Glomerular endothelial cell (primary cell): Measurements from ENCODE around the gene COL3A1. TPM values are rescaled to one million over a fixed set of nuclear protein-coding genes. Genes with fewer than 3 reads are reported as not detected.

Experiments used
- DNase-seq: peaks from one replicate; pipeline ENCODE4 v3.0.0-alpha.2; 2011; ENCODE audit warnings: low read depth, low spot score; ENCODE audit errors: extremely low read depth
- total RNA-seq: library from RNA; depleted of rRNA; stranded (reverse); fragments of >200 nt; gene quantifications from 2 replicates; pipeline ENCODE4 v1.2.3, GENCODE V29; 2015

The COL3A1 gene
- total RNA-seq, 1 donor from 2014 or later, result 54.2 TPM

DNA sequence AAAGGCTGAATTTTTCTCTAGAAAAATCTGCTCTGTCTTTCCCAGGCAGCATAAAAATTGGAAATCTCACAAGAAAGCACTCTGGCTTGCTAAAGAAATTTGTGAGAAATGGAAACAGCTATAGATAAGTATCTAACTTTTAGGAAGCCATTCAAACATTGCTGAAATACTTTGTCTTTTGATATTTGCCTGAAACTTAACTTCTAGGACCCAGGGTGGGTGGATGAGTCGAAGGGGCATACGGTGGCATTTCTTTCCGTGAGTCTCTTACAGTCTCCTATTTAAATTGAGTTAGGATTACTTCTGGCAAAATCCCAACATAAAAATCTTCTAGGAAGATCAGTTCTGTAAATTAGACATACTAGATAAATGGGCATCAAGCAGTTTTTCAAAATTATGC lies 532 bp upstream of the COL3A1 start:
- DNase-seq, result no peak

GRCh38 chr2:188975497-188976102 lies 1.4 kb downstream of the COL3A1 start:
- no peak for DNase-seq

GRCh38 chr2:188976545-188977268 lies 2.5 kb downstream of the COL3A1 start:
- no peak for DNase-seq

GRCh38 chr2:188977317-188977716 lies 3.1 kb downstream of the COL3A1 start:
- DNase-seq, result no peak

- DNase-seq, result no peak
Observed at GRCh38 chr2:188978291-188979081, 4.3 kb downstream of the COL3A1 start.

DNA sequence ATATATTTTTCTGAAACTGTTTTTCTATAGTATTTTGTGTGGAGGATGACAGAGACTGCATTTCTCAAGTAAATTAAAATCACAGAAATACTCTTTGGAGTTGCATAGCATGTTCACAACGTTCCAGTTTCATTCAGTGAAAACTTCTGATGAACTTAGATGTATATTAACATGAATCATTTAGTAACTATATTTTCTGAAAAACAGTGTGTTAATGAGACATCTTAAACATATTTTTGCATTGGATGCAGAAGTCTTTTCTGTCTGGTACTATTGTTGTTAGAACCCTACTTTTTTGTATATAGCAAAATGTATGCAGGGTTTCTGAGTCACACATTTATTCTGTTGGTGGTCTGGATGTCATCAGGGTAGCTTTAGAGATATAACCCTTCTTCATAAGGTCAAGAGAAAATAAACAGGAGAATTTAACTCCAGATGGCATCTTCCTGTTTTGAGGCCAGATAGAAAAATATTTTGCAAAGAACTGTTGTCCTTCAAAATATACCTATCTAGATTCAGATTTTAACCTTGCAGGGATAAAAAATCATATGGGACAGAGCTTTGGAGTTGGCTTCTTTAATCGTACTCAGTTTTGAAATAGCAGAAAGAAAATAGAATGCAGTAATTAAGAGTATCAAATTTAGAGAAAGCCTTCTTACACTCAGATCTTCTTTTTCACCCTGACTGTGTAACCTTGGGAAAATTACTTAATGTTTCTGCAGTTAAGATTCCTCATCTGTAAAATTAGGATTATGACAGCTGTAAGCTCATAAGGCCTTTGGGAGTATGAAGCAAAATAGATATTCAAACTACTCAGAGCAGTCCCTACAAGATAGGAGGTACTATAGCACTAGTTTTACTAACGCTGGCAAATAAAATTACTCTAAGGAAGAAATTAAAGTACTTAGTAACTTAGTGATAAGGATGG lies 5.3 kb downstream of the COL3A1 start:
- DNase-seq, result no peak

DNA sequence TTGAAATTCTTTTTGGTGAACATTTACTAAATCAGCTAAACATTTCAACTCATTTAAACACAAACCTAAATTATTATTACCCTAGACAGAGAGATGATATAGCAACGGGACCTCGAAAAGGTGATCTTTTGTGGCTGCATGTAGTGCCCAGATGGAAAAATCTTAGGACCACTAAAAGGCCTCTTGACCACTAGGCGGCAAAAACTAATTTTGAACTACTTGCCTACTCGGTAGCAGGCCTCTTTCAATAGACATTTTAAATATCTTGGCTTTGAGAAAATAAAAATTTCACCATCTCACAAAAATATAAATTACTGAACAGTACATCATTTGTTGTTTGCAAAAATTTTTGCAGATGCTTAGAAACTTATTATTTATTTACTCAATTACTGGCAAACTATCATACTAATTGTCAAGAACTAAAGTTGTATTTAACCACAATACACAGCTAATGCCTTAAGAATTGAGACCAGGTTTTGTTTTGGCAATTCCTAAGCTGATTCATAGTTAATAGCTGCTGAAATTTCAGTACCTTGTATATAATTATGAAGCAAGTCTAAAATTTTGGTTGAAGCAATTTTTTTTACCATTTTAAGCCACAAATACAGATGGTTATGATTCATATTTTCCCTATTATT lies 9.4 kb downstream of the COL3A1 start:
- DNase-seq, result no peak

GRCh38 chr2:188984065-188984491 lies 9.9 kb downstream of the COL3A1 start:
- DNase-seq, result no peak

- no peak for DNase-seq
Observed at GRCh38 chr2:188984680-188985079, 10.5 kb downstream of the COL3A1 start.

GRCh38 chr2:188986839-188987238 lies 12.7 kb downstream of the COL3A1 start:
- no peak for DNase-seq

- no peak for DNase-seq
Observed at GRCh38 chr2:188993247-188993646, 19.1 kb downstream of the COL3A1 start.

GRCh38 chr2:188997263-188997662 lies 23.1 kb downstream of the COL3A1 start:
- DNase-seq, result no peak

DNA sequence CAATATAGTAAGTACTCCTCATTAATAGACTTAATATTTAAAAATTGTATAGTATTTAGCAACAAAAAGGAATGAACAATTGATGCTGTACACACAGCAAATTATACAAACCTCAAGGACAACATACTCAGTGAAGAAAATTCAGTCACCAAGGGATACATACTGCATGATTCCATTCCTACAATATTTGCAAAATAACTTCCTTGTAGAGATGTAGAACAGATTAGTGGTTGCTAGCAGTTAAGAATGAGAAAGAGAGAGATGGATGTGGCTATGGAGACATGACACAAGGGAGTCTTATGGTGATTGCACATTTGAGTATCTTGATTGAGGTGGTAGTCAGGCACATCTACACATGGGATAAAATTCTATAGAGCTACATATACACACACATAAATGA lies 26.0 kb downstream of the COL3A1 start:
- DNase-seq, result no peak

GRCh38 chr2:189002079-189002478 lies 27.9 kb downstream of the COL3A1 start:
- DNase-seq, result no peak

- DNase-seq, result no peak
Observed at GRCh38 chr2:189008555-189009262, 34.5 kb downstream of the COL3A1 start.

DNA sequence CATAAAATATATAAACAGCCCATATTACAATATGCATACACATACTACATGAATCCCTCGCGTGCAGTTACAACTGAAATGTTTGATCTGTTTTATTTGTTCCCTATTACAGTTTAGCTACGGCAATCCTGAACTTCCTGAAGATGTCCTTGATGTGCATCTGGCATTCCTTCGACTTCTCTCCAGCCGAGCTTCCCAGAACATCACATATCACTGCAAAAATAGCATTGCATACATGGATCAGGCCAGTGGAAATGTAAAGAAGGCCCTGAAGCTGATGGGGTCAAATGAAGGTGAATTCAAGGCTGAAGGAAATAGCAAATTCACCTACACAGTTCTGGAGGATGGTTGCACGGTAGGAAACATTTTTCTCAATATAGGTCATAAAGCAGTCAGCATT lies 36.4 kb downstream of the COL3A1 start:
- no peak for DNase-seq

- DNase-seq, result no peak
Observed at GRCh38 chr2:189012351-189012750, 38.2 kb downstream of the COL3A1 start.

- no peak for DNase-seq
Observed at GRCh38 chr2:189013031-189013430, 38.9 kb downstream of the COL3A1 start.

DNA sequence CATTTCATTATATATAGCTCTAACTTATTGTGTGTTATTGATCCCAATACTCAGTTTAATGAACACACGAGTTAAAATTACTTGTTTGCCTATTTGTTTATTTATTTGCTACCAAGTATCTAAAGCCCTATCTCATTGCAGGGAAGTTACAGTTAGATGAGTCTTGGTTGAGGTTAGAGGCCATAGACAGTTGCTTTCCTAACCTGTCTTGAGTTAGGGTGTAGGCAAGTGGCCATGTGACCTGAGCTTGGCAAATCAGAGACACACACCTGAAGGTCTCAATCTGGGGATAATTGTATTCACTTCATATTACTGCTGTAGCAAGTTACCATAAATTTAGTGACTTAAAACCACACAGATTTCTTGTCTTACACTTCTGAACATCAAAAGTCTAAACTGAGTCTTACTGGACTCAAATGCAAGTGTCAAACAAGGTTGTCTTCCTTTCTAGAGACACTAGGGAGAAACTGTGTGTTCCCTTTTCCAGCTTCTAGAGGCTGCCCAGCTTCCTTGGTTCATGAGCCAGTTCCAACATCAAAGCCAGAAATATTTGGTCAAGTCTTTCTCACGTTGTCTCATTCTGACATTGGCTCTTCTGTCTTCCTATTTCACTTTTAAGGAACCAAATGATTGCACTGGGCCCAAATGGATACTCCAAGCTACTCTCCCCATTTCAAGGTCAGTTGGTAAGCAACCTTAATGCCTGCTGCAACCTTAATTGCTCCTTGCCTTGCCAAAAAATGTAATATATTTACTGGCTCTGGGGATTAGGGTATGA lies 39.7 kb downstream of the COL3A1 start:
- no peak for DNase-seq
